ENCODE results near the gene TMOD2. TPM values are rescaled to one million over a fixed set of nuclear protein-coding genes. Genes with fewer than 3 reads are reported as not detected.
A peak's percentile ranks its signal among the peaks of the same experiment; 100 is the strongest.

Gene TMOD2
- polyA plus RNA-seq, 1 donor (not counting 4 experiments of a cell fraction or from before 2014, with no cell fraction given): 5.2 TPM

GRCh38 chr15:51844747-51845426 lies 93.5 kb downstream of the TMOD2 start:
- Histone ChIP-seq H3K9me3 (ENCODE audit: control insufficient read depth, low read depth, low read length) (no peaks in the 10 kb centered on the region), H3K36me3 (ENCODE audit: control insufficient read depth in 2 of 2, extremely low read depth in 1 of 2, insufficient read depth in 2 of 2, low read length in 2 of 2) (peaks cover 3 to 17% of the 10 kb centered on the region in 2 experiments), H3K27me3 (ENCODE audit: control insufficient read depth, extremely low read depth, insufficient read depth, low read length) (no peaks in the 10 kb centered on the region), H3K4me1 (ENCODE audit: control insufficient read depth, extremely low read depth, insufficient read depth, low read length) (peaks cover 75% of the 10 kb centered on the region), H3K4me3 (ENCODE audit: control insufficient read depth in 2 of 3, extremely low read depth in 1 of 3, insufficient read depth in 2 of 3, low read depth in 1 of 3, low read length in 3 of 3) (peak overlapping the region in 2 of 3 experiments; percentile 9 to 11), H2AFZ (ENCODE audit: control insufficient read depth, low read length) (no peak overlapping the region), H3K79me2 (ENCODE audit: control insufficient read depth, insufficient read depth, low read length) (peaks cover 97% of the 10 kb centered on the region), H4K20me1 (ENCODE audit: control insufficient read depth, extremely low read depth, insufficient read depth, low read length) (peaks cover 25% of the 10 kb centered on the region), H3K27ac (ENCODE audit: control insufficient read depth, insufficient read depth, low read length) (peak overlapping the region; percentile 88), H3K9ac (ENCODE audit: control insufficient read depth, extremely low read depth, insufficient read depth, low read length) (peak overlapping the region; percentile 29), H3K4me2 (ENCODE audit: control insufficient read depth, extremely low read depth, insufficient read depth, low read depth, low read length) (peak overlapping the region; percentile 83), H3K9me1 (ENCODE audit: control insufficient read depth, extremely low read depth, insufficient read depth, low read length) (peaks cover 2% of the 10 kb centered on the region)
- FAIRE-seq: no peak
- dilution Hi-C loops (cut with MboI; ENCODE audit: extremely low pct_ligation_motif_present, low sequenced_read_pairs): no loop called here
- TF ChIP-seq CTCF (optimal IDR thresholded peaks at IDR 0.05 in 1 of 3, IDR thresholded peaks at IDR 0.05 in 1 of 3, conservative IDR thresholded peaks at IDR 0.05 in 1 of 3; ENCODE audit: extremely low read depth in 1 of 3, insufficient read depth in 2 of 3, low read length in 3 of 3): no peak
- no peak for DNase-seq (ENCODE audit: low read depth, low spot score)

GRCh38 chr15:51846066-51846462 lies 94.7 kb downstream of the TMOD2 start:
- H3K27ac ChIP-seq (ENCODE audit: control insufficient read depth, insufficient read depth, low read length): peak overlapping the region; percentile 88
- peaks cover 5 to 15% of the 10 kb centered on the region in 2 experiments for H3K36me3 ChIP-seq (ENCODE audit: control insufficient read depth in 2 of 2, extremely low read depth in 1 of 2, insufficient read depth in 2 of 2, low read length in 2 of 2)
- dilution Hi-C loops (cut with MboI; ENCODE audit: extremely low pct_ligation_motif_present, low sequenced_read_pairs): no loop called here
- H3K79me2 ChIP-seq (ENCODE audit: control insufficient read depth, insufficient read depth, low read length): peaks cover 97% of the 10 kb centered on the region
- H4K20me1 ChIP-seq (ENCODE audit: control insufficient read depth, extremely low read depth, insufficient read depth, low read length): peaks cover 33% of the 10 kb centered on the region
- H3K9ac ChIP-seq (ENCODE audit: control insufficient read depth, extremely low read depth, insufficient read depth, low read length): peak overlapping the region; percentile 42
- H3K4me2 ChIP-seq (ENCODE audit: control insufficient read depth, extremely low read depth, insufficient read depth, low read depth, low read length): peak overlapping the region; percentile 83
- H3K9me3 ChIP-seq (ENCODE audit: control insufficient read depth, low read depth, low read length): no peaks in the 10 kb centered on the region
- H3K27me3 ChIP-seq (ENCODE audit: control insufficient read depth, extremely low read depth, insufficient read depth, low read length): no peaks in the 10 kb centered on the region
- no peak for FAIRE-seq
- peaks cover 70% of the 10 kb centered on the region for H3K4me1 ChIP-seq (ENCODE audit: control insufficient read depth, extremely low read depth, insufficient read depth, low read length)
- no peak for TF ChIP-seq CTCF (optimal IDR thresholded peaks at IDR 0.05 in 1 of 3, IDR thresholded peaks at IDR 0.05 in 1 of 3, conservative IDR thresholded peaks at IDR 0.05 in 1 of 3; ENCODE audit: extremely low read depth in 1 of 3, insufficient read depth in 2 of 3, low read length in 3 of 3)
- TF ChIP-seq EZH2 (IDR thresholded peaks at IDR 0.05; ENCODE audit: low read length): no peak
- no peak for DNase-seq (ENCODE audit: low read depth, low spot score)
- no peak overlapping the region for H2AFZ ChIP-seq (ENCODE audit: control insufficient read depth, low read length)
- peaks cover 2% of the 10 kb centered on the region for H3K9me1 ChIP-seq (ENCODE audit: control insufficient read depth, extremely low read depth, insufficient read depth, low read length)
- H3K4me3 ChIP-seq (ENCODE audit: control insufficient read depth in 2 of 3, extremely low read depth in 1 of 3, insufficient read depth in 2 of 3, low read depth in 1 of 3, low read length in 3 of 3): no peak overlapping the region
